ENCODE results near the gene FAXDC2. TPM values are rescaled to one million over a fixed set of nuclear protein-coding genes. Genes with fewer than 3 reads are reported as not detected.

The FAXDC2 gene
- total RNA-seq, 2 experiments from 2014 or later: 0.10 to 0.13 TPM

- H3K9me3 ChIP-seq (ENCODE audit: low read length): no peaks in the 10 kb centered on the region
- no peak overlapping the region for H3K27ac ChIP-seq (ENCODE audit: low read depth, low read length, poor library complexity, severe bottlenecking)
- no peak for TF ChIP-seq CTCF (conservative IDR thresholded peaks at IDR 0.05; ENCODE audit: low read length)
- no peak for TF ChIP-seq EZH2phosphoT487 (IDR thresholded peaks at IDR 0.05; ENCODE audit: borderline replicate concordance, low read depth, low read length)
- CTCF ChIA-PET (ENCODE audit: unreplicated experiment): no interaction called here
- DNase-seq (ENCODE audit: low spot score): no peak
- no peak overlapping the region for H3K4me3 ChIP-seq (ENCODE audit: low read depth, low read length, poor library complexity, severe bottlenecking)
- peaks cover 34% of the 10 kb centered on the region; the same call in 1 of the 2 replicates for H3K79me2 ChIP-seq (ENCODE audit: insufficient read depth, low read depth, low read length)
- H3K9me2 ChIP-seq (ENCODE audit: insufficient read depth, low read length): no peaks in the 10 kb centered on the region
- intact Hi-C loops (cut with micrococcal nuclease; ENCODE audit: unreplicated experiment): no loop called here
- BruUV-seq (replicated peaks): no TSS peak
- peaks cover 5% of the 10 kb centered on the region for H3K4me1 ChIP-seq (ENCODE audit: insufficient read depth, low read length, poor library complexity, severe bottlenecking)
- no peak overlapping the region for H2AFZ ChIP-seq (ENCODE audit: low read length)
- peaks cover 4% of the 10 kb centered on the region for H4K20me1 ChIP-seq (ENCODE audit: insufficient read depth, low read length)
- POLR2A ChIA-PET: interaction anchor here (0.7 kb wide), 1 partner anchor 9 kb away, joined by 4 read pairs; no protein-coding TSS in a partner anchor
- H3K4me2 ChIP-seq (ENCODE audit: low read length): no peak overlapping the region
- peaks cover 89% of the 10 kb centered on the region for H3K36me3 ChIP-seq (ENCODE audit: insufficient read depth, low read length)
These were observed 56.5 kb downstream of the FAXDC2 start for GRCh38 chr5:154793599-154794524.

- H3K27ac ChIP-seq (ENCODE audit: low read depth, low read length, poor library complexity, severe bottlenecking): no peak overlapping the region
- no peak overlapping the region for H2AFZ ChIP-seq (ENCODE audit: low read length)
- H3K4me2 ChIP-seq (ENCODE audit: low read length): no peak overlapping the region
- ChIA-PET POLR2A (no interaction called here), CTCF (ENCODE audit: unreplicated experiment) (no interaction called here)
- peaks cover 5% of the 10 kb centered on the region for H3K4me1 ChIP-seq (ENCODE audit: insufficient read depth, low read length, poor library complexity, severe bottlenecking)
- H3K4me3 ChIP-seq (ENCODE audit: low read depth, low read length, poor library complexity, severe bottlenecking): no peak overlapping the region
- BruUV-seq (replicated peaks): no TSS peak
- H3K9me2 ChIP-seq (ENCODE audit: insufficient read depth, low read length): no peaks in the 10 kb centered on the region
- intact Hi-C loops (cut with micrococcal nuclease; ENCODE audit: unreplicated experiment): no loop called here
- H3K79me2 ChIP-seq (ENCODE audit: insufficient read depth, low read depth, low read length): peaks cover 46% of the 10 kb centered on the region
- no peak for TF ChIP-seq EZH2phosphoT487 (IDR thresholded peaks at IDR 0.05; ENCODE audit: borderline replicate concordance, low read depth, low read length)
- H3K9me3 ChIP-seq (ENCODE audit: low read length): no peaks in the 10 kb centered on the region
- peaks cover 88% of the 10 kb centered on the region for H3K36me3 ChIP-seq (ENCODE audit: insufficient read depth, low read length)
- DNase-seq (ENCODE audit: low spot score): peak; percentile 18
- H4K20me1 ChIP-seq (ENCODE audit: insufficient read depth, low read length): peaks cover 19% of the 10 kb centered on the region
These were observed 58.9 kb downstream of the FAXDC2 start for GRCh38 chr5:154791535-154791934.

- H3K9me2 ChIP-seq (ENCODE audit: insufficient read depth, low read length): no peaks in the 10 kb centered on the region
- DNase-seq (ENCODE audit: low spot score): no peak
- no peak overlapping the region for H3K4me2 ChIP-seq (ENCODE audit: low read length)
- intact Hi-C loops (cut with micrococcal nuclease; ENCODE audit: unreplicated experiment): no loop called here
- H3K4me1 ChIP-seq (ENCODE audit: insufficient read depth, low read length, poor library complexity, severe bottlenecking): peaks cover 5% of the 10 kb centered on the region
- no peak overlapping the region for H3K27ac ChIP-seq (ENCODE audit: low read depth, low read length, poor library complexity, severe bottlenecking)
- POLR2A ChIA-PET: no interaction called here
- H3K4me3 ChIP-seq (ENCODE audit: low read depth, low read length, poor library complexity, severe bottlenecking): no peak overlapping the region
- peaks cover 74% of the 10 kb centered on the region for H3K79me2 ChIP-seq (ENCODE audit: insufficient read depth, low read depth, low read length)
- no peak overlapping the region for H2AFZ ChIP-seq (ENCODE audit: low read length)
- no TSS peak for BruUV-seq (replicated peaks)
- H4K20me1 ChIP-seq (ENCODE audit: insufficient read depth, low read length): peaks cover 36% of the 10 kb centered on the region
- CTCF ChIA-PET (ENCODE audit: unreplicated experiment): no interaction called here
- H3K36me3 ChIP-seq (ENCODE audit: insufficient read depth, low read length): peaks cover 92% of the 10 kb centered on the region
- no peak for TF ChIP-seq CTCF (conservative IDR thresholded peaks at IDR 0.05; ENCODE audit: low read length)
- no peak for TF ChIP-seq EZH2phosphoT487 (IDR thresholded peaks at IDR 0.05; ENCODE audit: borderline replicate concordance, low read depth, low read length)
- H3K9me3 ChIP-seq (ENCODE audit: low read length): no peaks in the 10 kb centered on the region
These were observed 62.2 kb downstream of the FAXDC2 start for GRCh38 chr5:154788212-154788611.

Data from OCI-LY7 (cell line).